ENCODE data around the gene ASAP2. TPM values are rescaled to one million over a fixed set of nuclear protein-coding genes. Genes with fewer than 3 reads are reported as not detected.

Gene ASAP2
- total RNA-seq, 1 experiment from 2014 or later: 24.4 TPM

DNA sequence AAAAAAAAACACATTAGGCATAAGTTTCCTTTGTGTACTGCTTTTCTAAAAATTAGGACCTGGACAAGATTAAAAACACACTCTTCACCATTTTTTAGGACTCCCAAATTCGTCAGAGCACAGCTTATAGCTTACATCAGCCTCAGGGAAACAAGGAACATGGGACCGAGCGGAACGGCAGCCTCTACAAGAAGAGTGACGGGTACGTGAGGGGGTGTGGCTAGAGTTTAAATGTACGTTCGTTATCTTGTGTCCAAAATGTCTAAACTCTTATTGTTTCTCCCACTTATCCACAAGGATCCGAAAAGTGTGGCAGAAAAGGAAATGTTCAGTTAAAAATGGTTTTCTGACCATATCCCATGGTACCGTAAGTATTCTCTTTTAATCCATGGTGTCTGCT is 137.8 kb downstream of the ASAP2 start:
- no peak for DNase-seq (ENCODE audit: low spot score)

DNA sequence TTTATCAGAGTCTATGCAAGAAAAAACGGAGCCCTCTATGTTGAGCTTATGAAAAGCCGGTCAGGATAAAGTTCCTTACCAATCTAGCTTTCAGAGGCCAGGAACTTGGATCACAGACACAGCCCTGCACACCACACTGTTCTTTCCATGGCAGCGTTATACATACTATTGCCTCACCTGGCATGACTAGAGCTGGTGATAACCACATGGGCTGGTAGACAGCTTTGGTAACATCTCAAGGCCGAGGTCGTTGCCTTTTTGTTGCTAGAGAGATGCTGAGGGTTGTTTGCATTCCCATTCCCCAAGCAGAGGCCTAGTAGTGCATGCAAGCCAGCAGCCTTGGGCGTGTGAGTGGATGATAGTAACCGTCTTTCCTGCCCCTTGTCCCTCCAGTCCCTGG is 138.7 kb downstream of the ASAP2 start:
- no peak for DNase-seq (ENCODE audit: low spot score)

DNA sequence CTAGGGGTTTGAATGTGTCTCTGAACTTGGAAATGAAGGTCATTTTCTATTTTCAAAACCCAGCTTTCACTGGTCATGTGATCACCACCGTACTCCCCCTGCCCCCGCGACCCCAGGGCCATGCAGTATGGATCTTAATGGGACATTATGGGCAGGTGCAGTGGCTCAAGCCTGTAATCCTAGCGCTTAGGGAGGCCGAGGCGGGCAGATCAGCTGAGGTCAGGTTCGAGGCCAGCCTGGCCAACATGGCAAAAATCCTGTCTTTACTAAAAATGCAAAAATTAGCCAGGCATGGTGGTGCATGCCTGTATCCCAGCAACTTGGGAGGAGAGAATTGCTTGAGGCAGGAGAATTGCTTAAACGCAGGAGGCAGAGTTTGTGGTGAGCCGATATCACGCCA is 139.4 kb downstream of the ASAP2 start:
- no peak for DNase-seq (ENCODE audit: low spot score)

DNA sequence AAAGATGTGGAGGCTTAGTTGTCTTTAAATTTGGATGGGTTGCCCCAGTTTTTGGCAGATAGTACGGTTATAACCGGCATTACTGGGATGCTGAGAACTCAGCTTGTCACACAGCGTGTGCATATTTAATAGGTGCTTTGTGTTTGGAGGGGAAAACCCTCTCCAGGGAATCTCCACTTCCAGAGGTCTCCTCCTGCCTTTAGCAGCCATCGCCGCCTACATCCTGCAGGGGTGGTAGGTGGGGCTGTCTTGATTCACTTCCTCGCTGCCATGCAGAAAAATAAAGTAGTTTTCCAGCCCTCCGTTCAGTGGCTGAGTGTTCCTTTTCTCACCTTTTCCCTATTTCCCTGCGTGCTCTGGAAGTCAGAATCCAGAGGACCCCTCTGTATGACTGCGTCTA is 140.3 kb downstream of the ASAP2 start:
- DNase-seq (ENCODE audit: low spot score): no peak

DNA sequence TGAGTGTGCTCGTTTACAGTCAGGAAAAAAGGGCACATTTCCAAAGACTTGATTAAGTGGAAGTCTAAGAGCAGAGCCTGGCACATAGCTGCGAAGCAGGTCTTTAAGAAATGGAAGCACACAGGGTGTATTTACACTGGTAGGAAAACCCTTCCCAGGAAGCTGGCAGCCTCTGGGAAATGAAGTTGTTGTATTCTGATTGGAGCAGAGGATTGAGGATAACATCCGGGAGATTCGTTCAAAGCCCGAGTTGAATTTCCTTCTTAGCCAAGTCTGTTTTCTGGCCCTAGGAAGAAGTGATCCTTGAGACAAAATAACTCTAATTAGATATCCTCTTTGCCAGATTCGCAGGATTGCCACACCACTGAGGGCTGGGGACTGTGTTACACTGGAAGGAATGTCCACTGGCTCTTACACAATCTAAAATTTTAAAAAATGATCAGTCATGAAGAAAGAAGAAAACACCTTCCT is 140.8 kb downstream of the ASAP2 start:
- DNase-seq (ENCODE audit: low spot score): no peak

DNA sequence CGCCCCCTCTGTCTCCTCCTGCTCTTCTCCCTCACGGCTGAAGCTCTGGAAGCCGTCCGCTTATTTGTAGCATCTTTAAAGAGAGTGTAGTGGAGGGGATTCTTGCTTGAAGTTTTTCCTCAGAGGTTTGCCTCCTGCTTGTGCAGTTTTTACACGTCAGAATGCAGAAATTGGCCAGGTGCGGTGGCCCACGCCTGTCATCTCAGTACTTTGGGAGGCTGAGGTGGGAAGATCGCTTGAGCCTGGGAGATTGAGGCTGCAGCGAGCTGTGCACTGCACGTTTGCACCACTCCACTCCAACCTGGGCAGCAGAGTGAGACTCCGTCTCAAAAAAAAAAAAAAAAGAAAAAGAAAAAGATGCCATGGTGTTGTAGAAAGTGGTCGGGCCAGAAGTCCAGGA is 147.7 kb downstream of the ASAP2 start:
- DNase-seq (ENCODE audit: low spot score): no peak

DNA sequence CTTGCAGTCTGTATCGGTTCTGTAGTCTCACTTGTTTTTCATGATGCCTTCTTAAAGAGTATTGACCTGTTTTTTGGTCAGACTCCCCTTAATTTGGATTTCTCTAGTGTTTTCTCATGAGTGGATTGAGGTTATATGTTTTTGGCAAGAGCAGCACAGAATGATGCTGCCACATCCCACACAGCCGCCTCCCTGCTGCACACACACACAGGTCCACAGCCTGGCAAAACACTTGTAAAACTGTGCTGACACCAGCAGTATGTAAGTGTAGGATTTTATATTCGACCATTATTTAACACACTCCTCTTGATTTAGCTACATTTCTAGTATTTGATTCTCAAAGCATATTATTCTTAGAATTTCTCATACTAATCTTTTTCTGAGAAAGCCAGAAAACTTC is 148.7 kb downstream of the ASAP2 start:
- DNase-seq (ENCODE audit: low spot score): no peak

DNA sequence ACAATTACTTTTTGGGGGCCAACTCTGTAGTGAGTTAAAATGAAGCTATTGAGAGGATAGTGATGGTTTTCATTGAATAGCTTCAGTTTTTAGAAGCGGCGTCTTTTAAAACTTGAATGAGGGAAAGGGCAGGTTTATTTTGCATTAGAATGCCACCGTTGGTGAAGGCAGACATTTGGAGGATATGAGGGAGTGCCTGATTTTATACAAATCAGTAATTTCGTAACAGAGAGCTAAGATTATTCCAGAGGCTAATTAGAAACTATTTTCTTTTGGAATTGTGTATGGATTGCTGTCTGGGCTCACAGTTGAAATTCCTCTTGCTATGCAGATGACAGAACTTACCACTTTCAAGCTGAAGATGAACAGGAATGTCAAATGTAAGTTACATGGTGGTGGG is 149.1 kb downstream of the ASAP2 start:
- DNase-seq (ENCODE audit: low spot score): no peak

DNA sequence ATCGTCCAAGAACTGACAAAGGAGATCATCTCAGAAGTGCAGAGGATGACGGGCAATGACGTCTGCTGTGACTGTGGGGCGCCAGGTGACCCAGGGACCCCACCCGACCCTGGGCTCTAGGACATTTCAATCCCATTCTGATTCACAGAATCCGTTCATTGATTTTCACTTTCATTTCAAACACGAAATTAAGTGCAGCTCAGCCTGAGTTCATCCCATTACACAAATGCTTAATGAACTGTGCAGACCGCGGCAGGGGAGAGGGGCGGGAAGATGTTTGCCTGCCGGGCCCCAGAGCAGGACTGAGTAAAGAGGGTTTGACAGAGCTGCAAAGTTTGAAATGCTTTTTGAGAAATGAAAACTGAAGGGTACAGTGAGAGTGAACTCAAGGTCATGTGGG is 149.6 kb downstream of the ASAP2 start:
- DNase-seq (ENCODE audit: low spot score): no peak

DNA sequence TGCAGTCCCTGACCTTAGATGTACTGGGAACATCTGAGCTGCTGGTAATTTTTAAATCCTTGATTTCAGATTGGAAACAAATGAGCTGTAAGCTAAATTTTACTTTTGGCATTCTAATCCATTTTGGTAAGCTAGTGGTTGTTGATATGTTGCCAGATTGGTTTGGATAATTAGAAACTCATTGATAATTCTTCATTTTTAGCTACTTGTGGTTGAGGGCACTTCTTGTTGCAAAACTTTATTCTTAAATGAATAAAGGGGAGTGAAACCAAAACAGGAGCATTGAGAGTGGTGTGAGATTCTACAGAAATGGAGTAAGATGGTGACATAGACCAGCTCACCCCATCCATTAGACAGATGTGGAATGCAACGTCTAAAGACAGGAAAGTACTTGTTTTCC is 152.2 kb downstream of the ASAP2 start:
- no peak for DNase-seq (ENCODE audit: low spot score)

DNA sequence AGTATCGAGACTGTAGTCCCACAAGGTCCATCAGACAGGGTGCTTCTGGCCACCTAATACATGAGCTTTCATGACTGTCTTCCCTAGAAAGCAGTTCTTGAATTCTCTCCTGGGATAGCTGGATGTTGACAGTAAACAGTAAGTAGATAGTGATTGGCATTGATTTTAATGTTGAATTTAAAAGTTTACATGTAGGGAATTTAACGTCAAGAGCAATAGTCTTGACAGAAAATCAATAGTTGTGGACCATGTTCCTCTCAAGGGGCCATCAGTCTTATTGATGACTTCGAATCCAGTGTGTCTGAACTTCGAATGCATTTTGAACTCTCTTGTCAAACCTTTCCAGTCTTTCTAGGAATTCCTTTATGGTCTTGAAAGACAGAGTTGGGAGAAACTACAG is 152.9 kb downstream of the ASAP2 start:
- DNase-seq (ENCODE audit: low spot score): no peak

DNA sequence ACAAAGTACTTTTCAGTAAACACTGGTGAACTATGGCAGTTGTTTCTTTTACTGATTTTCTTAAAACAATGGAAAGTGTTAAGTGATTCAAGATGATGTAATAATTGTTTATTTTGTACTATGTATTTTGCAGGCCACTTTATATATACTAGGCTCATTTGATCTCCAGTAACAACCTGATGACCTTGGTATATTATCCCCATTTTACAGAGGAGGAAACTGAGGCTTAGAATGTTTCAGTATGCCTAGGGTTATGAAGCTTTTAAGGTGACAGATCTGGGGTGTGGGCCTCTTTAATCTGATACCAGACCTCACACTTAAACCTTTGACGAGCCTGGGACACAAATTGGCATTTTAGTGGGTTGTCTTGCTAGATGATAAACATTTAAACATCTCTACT is 153.5 kb downstream of the ASAP2 start:
- no peak for DNase-seq (ENCODE audit: low spot score)

DNA sequence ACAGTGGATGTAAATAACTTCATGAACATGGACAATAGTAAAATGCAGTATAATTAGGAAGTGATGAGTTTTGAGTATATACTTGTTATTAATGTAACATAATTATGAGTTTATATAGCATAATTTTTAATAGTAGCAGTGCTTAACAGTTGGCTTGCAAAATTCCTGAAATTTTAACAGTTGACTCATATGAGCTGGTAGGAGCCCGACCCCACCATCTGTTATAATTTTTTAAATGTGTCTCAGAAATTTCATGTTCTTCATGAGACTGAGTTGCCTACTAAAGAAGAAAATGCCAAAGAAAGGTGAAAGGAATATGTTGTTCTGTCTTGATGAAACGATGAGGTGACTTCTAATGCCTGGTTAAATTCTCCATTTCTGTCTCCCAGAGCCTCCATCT is 154.1 kb downstream of the ASAP2 start:
- DNase-seq (ENCODE audit: low spot score): no peak

DNA sequence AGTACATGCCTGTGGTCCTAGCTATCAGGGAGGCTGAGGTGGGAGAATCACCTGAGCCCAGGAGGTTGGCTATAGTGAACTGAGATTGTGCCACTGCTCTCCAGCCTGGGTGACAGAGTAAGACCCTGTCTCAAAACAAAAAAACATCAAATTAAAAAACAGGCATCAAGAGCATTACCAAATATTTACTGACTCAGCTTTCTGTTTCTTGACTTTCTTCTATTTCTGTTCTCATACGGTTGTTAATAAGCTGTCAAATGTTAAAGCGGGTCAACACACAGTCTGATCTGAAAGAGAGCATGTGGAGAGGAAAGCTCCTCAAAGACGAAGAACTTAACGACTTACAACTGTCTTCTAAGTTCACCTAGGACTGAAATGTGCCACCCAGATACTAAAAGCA is 157.8 kb downstream of the ASAP2 start:
- no peak for DNase-seq (ENCODE audit: low spot score)

DNA sequence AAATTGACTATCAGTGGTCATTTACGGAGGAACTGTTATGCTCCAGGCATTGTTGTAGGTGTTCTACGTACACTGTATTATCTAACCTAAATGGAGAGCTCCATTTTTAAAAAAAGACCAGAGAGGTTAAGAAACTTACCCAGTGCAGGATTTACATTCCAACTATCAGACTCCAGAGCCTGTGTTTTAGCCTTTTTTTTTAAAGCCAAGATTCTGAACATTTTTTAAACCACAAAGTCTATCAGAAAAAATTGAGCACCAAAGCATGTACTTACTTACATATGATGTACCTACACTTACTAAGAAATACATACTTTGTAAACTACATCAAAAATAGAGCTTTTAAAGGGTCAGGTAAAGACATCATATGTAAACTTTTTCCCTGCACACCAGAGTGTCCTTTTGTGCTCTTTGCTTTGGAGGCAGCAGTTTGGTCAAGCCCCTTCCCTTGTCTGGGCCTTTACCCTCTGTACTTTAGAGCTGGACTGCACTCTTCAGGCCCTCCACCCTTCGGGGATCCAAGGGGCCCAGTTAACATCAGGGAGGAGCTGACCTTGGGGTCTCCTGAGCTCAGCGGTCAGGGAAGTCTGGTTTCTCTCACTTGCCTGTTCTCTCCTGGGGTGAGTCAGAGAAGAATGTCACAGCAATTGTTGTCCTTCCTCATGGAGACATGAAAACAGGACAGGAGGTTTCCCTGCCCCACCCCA is 158.3 kb downstream of the ASAP2 start:
- DNase-seq (ENCODE audit: low spot score): no peak

DNA sequence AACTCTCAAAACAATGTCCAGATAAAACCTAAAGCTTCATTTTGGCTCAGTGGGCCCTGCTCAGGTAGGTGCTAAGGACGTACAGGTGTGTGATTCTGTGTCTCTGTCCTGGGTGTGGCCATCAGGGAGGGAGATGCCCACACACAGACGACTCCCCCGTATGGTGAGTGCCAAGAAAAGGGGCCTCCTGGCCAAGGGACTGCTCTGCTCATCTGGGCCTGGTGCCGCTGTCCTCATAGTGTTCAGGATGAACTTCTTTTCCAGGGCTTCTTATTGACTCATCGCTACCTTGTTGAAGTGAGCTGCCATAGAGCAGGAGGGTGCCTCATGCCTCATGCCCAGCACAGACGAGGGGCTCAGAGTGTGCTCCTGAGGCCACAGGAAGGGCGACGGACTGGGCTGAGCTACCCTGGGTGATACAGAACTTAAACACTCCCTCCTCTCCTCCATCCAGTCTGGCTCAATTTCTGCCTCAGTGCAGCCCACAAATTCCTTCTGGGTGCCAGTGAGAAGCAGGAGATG is 158.9 kb downstream of the ASAP2 start:
- DNase-seq (ENCODE audit: low spot score): no peak

DNA sequence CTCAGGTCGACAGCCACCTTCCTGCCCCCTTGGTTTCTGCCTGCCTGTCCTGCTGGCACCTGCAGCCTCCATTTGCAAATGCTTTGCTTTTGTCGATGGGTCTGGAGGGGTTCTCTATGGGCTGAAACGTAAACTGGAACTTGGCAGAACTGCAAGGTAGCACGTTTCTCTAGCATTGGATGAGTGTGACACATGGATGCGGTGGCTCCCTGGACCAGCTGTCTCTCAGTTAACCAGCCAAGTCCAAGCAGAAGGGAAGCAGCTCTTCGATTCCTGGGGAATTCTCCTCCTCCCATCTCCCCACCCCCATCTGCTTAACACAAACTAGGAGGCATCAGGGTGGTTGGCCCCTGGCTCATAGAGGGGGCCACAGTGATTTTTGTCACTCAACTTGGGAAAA is 159.4 kb downstream of the ASAP2 start:
- no peak for DNase-seq (ENCODE audit: low spot score)

DNA sequence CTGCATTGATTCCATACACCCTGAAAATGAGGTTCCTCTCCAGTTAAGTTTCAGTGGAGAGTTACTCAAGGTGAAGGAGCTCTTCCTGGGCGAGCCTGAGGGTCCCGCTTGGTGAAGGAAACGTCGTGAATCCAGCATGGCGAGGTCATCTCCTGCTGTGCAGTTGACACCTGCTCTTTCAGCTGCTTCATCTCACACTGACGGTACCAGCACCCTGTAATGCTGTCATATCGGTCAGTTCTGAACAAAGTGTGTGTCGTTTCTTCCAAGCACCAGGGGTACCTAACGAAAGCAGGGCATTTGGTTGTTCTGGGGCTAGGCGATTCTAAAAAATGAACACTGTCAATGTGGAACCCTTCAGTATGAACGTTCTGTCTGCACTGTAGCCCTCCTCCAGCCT is 164.1 kb downstream of the ASAP2 start:
- no peak for DNase-seq (ENCODE audit: low spot score)

DNA sequence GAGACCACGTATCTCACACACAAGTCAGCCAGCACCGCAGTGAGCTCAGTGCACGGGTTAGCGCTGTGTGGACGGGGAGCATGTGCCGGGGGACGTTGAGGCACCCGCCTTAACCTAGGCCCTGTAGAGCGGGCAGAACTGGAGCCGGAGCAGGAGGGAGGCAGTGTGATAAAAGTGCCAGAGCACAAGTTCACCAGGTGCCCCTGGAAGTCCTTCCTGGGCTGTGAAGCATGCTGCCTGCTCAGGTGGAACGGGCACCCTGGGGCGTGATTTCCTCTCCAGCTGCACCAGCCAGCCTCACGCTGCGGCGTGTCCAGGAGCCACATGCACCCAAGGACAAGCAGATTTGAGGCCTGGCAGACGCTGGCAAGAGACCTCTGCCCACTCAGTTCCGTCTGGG is 166.4 kb downstream of the ASAP2 start:
- no peak for DNase-seq (ENCODE audit: low spot score)

DNA sequence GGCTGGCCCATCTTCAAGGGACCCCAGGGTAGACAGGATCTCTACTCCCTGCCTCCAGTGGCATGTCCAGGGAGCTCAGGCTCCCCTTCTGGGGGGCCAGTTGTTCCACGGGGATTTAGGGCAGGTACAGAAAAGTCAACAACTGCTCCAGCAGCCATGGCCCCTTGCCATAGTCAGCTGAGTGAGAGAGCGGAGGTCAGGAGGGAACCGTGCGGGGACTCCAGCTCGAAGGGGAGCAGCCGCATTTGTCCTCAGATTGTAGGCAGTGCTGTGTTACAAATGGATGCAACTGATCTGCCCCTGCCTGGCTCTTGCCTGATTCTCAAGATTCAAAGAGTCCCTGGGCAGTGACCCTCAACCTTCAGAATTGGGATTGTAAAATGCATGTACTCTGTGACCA is 166.9 kb downstream of the ASAP2 start:
- DNase-seq (ENCODE audit: low spot score): no peak

DNA sequence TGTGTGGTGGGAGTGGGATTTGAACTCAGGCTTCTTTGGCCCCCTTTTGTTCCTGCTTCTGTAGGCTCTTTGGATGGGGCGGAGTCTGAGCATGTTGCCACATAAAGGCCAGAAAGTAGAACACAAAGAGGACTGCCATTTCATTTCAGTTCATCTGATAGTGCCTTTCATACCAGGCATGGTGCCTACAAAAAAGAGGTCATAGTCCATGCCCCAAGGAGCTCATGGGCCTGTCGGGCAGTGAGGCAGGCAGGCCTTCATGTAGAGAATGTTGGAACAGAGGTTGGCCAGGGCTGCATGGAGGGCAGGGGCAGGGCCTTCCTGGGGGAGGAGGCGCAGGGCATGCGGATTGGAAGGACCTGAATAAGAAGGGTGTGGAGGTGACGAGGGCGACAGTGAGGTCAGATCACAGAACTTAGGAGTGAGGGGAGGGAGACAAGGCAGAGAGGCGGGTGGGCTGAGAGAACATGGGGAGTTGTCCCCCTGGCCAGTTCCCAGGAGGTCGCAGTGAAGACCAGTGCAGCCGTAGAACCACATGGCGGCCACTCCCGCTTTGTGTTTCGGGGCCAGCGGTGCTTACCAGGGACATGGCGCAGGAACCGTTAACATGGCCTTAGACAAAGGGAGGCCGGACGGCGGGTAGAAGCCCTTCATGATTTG is 167.6 kb downstream of the ASAP2 start:
- DNase-seq (ENCODE audit: low spot score): no peak

DNA sequence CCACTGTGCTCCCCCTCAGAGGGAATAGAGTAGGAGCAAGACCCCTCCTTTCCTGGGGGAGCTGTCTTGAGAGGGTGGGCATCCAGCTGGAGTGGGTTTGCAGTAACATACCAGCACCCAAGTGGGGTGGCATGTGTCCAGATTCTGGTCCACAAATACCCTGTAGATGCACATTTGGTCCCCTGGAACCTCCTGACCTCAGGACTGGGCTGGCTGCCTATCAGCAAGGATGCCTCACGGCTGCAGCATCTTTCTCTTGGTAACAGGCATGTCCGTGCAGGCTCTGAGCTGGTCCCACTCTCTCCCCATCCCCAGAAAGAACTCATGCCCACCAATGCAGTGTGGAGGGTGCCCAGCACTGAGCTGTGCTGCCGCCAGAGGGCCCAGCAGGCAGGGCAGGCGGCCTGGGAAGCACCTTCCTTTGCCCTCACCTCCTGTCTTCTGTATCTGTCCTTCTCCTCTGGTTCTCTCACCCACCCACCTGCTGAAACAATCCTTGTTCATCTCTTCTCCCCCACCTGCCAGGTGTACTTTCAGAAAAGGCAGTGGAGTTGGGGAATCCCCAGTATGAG is 169.3 kb downstream of the ASAP2 start:
- no peak for DNase-seq (ENCODE audit: low spot score)

DNA sequence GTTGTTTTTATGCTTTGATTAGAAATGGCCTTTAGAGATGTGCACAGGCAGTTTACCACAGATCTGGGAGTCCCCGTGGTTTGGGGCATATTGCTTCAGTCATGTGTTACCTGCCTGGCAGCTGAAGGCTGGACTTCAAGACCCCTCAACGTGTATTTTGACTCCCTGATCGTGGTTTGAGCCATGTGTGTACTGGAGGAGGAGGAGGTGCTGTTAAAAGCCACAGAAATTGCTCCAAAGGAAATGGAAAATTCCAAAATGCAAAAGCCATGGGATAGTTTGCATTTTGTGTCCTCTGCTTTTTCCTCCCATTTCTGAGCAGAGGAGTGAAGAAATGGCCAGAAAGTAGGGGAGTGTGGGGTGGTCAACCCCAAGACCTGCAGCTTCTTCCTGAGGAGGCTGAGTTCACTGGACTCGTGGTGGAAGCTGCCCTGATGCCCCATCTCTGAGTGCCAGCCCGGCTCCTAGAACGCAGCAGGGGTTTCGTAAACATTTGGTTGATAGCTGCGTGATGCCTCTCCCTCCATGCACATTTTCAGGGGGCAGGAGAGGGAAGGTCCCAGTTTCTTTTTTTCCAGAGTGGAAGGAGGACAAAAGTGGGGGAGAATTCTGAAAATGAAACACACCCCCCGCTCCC is 171.0 kb downstream of the ASAP2 start:
- no peak for DNase-seq (ENCODE audit: low spot score)
